HG03175 (cell line): Measurements from ENCODE around the gene SESN2.

Experiments
- ATAC-seq: cut with Tn5 transposase; IDR thresholded peaks from one replicate; pipeline ENCODE4 v1.9.1; 2021; ENCODE audit warnings: mild to moderate bottlenecking, moderate library complexity; ENCODE audit not compliant: unreplicated experiment

The SESN2 gene, protein sequence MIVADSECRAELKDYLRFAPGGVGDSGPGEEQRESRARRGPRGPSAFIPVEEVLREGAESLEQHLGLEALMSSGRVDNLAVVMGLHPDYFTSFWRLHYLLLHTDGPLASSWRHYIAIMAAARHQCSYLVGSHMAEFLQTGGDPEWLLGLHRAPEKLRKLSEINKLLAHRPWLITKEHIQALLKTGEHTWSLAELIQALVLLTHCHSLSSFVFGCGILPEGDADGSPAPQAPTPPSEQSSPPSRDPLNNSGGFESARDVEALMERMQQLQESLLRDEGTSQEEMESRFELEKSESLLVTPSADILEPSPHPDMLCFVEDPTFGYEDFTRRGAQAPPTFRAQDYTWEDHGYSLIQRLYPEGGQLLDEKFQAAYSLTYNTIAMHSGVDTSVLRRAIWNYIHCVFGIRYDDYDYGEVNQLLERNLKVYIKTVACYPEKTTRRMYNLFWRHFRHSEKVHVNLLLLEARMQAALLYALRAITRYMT

DNA sequence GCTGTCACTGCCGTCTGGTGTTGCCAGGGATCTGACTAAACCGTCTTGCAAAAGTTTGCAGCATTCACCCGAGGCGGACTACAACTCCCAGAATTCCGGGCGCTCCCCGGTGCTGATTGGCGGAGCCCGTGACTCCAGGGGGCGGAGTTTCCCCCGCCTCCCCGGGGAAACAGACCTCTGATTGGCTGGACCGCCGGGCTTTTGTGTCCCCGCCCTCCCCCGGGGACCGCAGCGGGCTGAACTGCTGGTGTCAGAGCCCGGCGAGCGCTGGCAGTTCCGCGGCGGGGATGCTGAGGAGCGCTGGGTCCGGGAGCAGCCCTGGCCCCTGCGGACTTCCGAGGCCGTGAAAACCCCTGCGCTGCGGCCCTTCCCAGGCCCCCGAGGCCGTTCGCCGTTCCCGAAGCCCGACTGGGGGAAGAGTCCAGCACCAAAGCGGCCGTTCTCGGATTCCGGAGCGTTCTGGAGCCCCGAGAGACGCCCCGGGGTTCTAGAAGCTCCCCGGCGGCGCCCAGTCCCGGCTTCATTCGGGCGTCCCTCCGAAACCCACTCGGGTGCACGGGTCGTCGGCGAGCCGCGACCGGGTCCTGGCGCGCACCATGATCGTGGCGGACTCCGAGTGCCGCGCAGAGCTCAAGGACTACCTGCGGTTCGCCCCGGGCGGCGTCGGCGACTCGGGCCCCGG lies at the start of gene SESN2:
Gene SESN2 (plus strand): TSS at position 267 of the 682 bp plus-strand sequence. CDS start 330 bp downstream, at position 597.
- peak; percentile 96 for ATAC-seq

DNA sequence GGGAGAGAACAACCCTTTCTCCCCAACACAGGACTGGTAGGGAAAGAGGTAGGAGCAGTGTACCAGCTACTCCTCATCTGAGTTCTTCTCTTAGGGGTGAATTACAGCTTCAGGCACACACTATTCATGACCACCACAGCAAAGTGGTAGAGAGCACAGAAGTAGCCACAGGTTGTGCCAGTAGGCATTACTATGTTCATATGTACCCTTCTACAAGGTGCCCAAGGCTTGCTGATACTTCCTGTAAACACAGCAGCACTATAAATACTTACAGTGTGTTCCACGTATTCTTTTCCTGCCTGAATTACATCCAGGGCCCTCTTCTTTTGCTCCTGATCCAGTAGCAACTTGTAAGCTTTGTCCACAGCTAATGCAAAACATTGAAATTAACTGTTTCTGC lies 49.6 kb upstream of the SESN2 start:
- ATAC-seq: no peak

DNA sequence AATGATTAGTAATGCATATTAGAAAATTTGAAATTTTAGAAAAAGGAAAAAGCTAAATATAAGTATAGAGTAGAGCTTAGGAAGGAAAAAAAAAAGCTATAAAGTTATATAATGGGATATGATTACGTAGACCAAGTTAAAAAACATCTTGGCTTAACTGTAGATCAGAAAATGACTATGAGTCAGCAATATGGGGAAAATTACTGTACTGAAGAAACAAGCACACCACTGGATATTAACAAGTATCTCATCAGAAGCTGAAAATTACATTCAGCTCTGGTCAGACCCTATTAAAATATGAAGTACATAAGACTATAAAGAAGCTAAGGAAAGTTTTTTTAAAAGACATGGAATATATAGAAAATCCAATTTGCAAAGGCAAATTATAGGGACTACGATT lies 46.0 kb upstream of the SESN2 start:
- ATAC-seq: no peak

DNA sequence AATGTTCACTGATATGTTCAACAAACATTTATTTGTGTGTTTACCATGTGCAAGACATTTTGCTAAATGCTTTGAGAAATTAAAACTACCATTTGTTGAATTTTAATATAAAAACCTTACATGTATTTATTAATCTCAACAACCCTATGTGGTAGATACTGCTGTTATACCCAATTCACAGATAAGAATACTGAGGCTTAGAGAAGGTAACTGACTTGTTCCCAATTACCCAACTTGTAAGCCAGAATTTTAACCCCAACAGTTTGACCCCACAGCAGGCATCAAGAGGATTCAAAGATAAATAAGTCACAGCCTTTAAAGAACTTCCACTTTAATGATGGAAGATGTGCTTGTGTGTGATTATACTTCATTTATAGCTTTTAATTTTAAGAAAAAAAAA lies 30.2 kb upstream of the SESN2 start:
- no peak for ATAC-seq

DNA sequence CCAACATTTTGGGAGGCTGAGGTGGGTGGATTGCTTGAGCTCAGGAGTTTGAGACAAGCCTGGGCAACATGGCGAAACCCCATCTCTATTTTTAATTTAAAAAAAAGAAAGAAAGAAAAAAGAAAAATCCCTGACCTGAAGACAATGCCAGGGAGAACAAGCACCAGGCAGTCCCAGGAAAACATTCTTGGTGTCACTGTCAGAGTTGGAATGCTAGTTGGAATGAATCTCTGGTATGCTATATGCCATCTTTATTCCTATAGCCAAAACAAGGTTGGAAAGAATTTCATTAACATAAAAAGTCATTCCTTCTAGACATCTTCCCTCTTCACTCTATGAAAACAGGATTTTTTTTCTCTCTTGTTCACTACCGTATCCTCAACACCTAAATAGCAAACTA lies 29.3 kb upstream of the SESN2 start:
- no peak for ATAC-seq

DNA sequence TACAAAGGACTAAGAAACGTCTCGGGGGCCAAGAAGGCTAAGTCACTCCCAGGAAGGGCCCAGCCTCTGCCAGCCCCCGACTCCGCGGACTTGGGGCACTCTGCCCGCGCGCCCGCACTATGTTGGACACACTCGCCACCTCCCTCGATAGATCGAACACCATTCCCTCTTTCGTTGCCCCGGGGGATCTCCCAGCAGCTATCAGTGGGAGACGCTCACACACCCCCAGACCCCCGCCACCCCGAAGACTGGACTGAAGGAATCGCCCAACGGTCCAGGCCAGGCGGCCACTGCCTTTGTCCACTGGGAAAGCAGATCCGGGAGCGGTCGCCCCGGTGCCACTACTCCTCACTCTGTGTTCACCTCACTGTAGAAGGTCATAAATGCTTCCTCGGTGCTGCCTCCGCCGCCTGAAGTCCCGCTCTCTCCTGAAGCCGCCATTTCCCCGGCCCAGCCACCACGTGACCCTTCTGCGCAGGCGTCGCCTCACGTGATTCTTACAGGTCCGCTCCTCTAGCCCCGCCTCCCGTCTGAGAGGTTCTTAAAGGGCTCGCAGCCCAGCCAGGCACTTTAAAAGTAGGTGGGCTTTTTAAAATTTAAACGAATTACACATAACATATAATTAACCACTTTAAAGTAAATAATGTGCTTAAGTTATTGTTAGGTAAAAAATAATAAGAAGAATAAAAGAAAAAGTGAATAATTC lies 26.6 kb upstream of the SESN2 start, which contains the start of gene DNAJC8:
Gene DNAJC8 (minus strand): TSS at position 472 of the 706 bp plus-strand sequence. CDS start 31 bp downstream, at position 441.
- ATAC-seq: peak; percentile 60

DNA sequence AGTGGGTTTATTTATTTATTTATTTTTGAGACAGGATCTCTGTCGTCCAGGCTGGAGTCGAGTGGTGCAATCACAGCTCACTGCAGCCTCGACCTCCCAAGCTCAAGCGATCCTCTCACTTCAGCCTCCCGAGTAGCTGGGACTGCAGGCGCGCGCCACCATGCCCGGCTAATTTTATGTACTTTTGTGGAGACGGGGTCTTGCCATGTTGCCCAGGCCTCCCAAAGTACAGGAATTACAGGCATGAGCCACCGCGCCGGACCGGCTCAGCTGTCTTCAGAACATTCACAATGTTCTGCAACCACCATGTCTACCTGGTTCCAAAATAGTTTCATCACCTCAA lies 26.1 kb upstream of the SESN2 start:
- no peak for ATAC-seq

DNA sequence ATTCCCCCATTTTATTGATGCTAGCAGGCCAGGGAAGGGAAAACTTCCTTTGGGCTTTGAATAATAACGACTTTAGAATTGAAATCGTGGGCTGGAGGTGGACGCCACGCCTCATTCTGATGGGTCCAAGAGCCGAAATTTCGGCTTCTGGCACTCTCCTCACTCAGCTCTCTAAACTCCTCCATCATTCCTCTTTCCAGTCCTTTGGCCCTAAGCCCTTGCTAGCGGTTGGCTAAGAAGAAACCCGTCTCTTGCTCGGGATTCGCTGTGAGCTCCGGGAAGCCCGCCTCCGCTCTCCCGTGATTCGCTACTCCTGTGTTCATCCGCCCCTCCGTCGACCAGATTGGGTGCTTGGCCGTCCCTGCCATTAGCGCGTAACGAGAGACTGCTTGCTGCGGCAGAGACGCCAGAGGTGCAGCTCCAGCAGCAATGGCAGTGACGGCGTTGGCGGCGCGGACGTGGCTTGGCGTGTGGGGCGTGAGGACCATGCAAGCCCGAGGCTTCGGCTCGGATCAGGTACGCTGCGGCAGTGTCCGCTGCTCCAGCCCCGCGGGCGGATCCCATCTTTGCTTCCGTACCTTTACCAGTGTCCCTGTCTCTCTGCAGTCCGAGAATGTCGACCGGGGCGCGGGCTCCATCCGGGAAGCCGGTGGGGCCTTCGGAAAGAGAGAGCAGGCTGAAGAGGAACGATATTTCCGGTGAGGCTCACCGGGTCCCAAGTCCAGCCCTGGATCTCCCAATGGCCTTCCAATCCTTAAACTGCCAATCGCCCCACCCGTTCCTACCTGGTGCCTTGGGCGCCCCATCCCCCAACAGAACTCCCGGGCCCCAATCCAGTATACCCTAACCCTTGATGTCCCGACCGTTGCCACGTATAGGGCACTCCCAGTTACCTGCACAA lies 23.3 kb upstream of the SESN2 start, which contains the start of gene ATP5IF1:
Gene ATP5IF1 (plus strand): TSS at position 370 of the 901 bp plus-strand sequence. CDS start 60 bp downstream, at position 430.
- ATAC-seq: peak; percentile 81

DNA sequence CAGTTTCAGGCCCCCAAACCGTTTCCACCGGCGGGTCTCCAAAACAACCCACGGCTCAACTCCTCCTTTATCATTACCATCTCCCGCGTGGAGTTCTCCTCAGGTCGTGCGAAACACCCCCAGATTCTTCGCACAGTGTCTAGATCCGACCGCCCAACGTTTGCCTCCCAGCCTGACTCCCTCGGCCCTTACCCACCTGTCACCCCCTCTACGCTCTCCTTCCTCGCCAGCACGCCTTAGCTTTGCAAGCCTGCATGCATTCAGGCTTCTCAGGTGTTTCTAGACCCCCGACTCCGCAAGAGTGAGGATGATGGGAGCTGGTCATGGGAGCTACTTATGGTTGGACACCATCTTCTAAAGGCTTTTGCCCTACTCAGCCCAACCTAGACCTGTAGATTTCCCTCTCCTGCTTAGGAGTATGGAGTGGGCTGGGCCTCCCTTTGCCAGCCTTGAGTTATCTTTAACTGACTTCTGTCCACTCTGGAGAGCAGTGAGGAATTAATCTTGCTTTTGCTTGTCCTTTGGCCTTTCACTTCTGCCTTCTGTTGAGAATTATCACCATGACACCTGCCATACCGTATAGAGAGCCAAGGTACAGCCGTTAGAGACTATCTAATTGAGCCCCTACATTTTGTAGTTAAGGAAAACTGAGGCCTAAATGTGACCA lies 22.5 kb upstream of the SESN2 start:
- ATAC-seq: no peak

DNA sequence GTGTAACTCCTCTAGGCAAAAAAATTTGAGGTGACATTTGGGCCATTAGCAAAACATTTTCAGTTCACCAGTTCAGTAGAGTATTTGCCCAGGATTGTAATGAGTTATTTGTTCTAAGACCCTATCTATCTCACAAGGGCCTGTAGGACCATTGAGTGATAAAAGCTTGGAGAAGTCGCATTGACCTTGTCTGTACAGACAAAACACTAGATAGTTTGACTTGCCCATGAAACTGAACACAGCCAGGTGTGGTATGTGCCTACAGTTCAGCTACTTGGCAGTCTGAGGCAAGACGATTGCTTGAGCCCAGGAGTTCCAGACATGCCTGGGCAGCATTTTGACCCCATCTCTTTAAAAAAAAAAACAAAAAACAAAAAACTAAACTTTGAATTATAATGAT lies 20.3 kb upstream of the SESN2 start:
- ATAC-seq: no peak

DNA sequence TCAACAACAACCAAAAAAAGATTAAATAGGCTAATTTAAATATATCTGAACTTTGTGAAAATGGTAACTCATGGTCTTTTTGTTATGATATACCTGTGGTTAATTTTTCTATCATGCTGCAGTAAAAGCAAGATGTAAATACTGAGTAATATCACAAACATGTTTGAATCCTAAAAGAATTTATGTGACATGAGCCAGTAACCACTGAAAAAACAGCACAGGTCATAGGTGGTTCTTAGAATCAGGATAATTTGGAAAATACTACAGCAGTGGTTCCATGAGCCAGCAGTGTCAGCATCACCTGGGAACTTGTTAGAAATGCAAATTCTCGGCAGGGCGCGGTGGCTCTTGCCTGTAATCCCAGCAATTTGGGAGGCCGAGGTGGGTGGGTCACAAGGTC lies 19.3 kb upstream of the SESN2 start:
- no peak for ATAC-seq

DNA sequence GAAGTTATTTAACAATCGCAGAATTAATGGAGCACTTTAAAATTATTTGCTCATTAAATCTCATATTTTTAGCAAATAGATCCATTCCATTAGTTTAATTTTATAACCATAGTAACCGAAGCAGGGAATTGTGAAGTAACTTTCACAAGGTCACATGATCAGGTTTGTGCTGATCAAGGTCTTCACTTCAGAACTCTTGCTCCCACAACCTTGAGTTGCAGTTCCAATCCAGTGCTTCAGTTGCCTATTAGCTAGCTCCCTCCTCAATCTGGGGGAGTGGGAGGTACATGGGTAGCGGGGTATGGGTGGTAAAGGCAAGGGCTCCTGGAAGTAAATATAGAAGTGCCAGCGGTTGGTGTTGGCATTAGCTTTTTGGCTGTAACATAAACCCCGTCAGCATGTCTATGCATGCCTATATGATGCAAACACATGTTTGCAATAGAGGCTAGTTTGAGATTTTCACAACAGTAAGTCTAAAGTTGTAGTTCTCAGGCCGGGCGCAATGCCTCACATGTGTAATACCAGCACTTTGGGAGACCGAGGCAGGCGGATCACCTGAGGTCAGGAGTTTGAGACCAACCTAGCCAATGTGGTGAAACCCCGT lies 17.6 kb upstream of the SESN2 start:
- ATAC-seq: no peak

DNA sequence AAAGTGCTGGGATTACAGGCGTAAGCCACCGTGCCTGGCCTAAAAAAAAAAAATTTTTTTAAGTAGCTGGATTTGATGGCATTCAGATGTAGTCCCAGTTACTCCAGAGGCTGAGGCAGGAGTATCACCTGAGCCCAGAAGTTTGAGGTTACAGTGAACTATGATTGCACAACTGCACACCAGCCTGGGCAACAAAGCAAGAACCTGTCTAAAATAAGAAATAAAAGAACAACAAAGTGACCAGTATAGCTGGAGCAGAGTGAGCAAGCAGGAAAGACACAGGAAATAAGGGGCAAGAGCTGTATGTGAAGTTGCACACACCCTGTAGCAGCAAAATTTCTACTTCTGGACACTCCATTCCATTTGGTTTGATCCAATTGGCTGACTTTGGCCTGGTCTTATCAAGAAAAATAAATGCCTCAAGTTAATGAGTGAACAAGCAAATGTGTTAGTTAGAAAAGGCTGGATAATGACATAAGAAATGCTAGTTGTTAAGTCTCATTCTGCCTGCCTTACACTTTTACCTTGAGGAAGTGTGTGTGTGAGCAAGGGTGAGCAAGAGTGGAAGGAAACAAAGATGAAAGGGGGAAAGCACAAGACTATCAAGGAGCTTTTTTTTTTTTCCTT lies 15.5 kb upstream of the SESN2 start:
- ATAC-seq: no peak

DNA sequence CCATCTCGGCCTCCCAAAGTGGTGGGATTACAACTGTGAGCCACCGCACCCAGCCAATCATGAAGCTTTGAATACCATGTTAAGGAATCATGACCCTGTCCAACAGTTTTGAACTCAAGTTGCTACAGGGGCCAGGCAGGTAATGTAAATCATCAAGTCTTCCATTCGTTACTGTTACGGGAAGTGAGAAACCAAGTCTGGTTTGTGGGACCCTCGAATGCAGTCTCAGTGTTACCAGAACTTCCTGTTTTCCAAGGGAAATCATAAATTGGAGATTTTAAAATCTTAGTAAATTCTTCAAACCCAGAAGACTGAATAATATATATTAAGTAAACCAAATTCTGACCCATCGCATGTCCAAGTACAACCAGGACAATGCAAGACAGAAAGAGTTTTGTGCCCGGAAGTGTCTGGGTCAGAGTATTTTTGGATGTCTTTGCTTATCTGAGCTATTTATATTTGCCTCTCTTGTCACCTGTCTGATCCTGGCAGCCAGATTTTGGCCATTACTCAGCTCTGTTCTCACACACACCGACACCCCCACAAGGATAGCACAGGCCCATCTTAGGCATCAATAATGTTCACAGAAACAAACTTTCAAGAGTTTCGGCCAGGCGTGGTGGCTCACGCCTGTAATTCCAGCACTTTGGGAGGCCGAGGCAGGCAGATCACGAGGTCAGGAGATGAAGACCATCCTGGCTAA lies 14.6 kb upstream of the SESN2 start:
- no peak for ATAC-seq

DNA sequence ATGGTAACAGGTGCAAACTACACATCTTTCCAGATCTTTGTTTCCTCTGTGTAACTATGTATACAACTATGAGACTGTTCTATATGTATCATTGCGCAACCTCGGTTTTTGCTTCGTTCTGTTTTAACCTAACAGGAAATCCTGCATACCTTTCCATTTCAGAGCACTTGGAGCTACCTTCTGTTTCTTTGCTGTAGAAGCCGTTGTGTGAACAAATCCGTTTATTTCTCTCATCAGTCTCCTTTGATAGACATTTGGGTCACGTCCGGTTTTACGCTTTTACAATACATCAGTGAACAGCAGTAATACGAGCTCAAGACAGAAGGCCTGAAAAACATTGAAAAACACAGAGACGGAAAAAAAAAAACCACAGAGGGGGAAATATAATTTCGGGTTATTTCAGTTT lies 12.9 kb upstream of the SESN2 start:
- ATAC-seq: no peak

DNA sequence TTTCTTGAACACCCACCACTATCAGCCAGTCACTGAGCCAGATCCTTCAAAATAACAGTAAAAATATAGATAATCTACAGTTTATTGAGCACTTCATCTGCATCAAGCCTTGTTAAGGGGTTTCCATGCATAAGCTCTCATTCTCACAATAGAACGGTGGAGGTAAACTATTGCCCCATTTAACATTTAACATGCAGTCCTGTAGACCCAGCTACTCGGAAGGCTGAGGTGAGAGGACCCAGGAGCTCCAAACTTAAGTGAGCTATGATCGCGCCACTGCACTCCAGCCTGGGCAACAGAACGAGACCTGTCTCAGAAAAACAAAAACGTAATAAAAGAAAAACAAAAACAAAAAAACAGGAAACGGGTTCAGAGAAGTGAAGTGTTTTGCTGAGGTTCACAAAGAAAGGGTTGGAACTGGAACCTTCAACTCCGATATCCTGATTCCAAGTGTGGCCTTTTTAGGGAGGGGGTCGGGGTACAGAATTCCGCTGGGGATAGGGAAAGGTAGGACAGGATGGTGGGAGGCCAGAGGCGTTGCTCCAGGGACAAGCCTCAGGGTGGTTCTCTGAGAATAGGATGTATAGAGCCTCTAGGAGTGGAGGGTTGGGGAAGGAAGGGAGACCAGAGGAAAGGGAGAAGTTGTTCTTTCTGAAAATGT lies 11.6 kb upstream of the SESN2 start:
- ATAC-seq: no peak

DNA sequence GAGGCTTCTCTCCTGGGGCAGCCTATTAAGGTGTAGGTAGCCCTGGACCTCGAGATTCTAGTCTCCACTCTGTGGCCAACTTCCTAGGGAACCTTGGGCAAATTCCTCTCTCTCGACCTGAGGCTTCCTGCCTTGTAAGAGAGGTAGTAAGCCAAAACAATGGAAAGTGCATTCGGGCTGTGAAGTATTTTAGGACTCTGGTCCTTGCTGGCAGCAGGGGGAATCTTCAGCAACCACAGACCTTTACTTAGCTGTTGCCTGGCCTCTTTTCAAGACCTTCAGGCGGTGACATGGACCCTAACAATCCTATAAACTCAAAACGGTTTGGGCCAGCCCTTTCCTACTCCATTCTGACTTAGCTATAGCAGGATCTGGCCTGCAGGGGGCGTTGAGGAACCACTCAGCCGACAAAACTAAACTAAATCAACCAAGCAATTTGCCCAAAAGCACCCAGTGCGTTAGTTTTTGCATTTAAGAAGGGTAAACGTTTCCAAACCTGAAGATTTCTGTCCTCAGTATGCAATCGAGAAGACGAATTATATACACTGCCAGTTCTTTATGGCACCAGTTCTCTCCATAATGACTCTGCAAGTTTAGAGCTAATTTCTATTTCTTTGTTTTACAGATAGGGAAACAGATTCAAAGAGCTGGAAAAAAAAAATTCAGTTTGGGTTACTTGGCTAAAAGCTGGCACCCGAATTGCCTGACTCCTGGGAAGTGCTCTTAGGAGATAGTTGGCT lies 10.9 kb upstream of the SESN2 start:
- ATAC-seq: no peak
